Peyer's patch (tissue), 4 donors: ENCODE data around the gene RAB3GAP1.

Experiments used
- CTCF ChIP-seq, 6 experiments: fragments of 450-650 bp in 4 of 6; fragments of 200-600 bp in 2 of 6; sonication (generic) in 1 of 6; IDR thresholded peaks; one replicate each; pipeline ENCODE4 v1.5.1; 2017 to 2019; ENCODE audit warnings: antibody characterized with exemption in 6 of 6, mild to moderate bottlenecking in 3 of 6, moderate library complexity in 1 of 6
- POLR2A ChIP-seq, 2 donors: fragments of 450-650 bp; IDR thresholded peaks; one replicate each; pipeline ENCODE4 v1.5.1; 2017; ENCODE audit warnings: antibody characterized with exemption in 2 of 2, mild to moderate bottlenecking in 2 of 2, moderate library complexity in 2 of 2

- no peak for TF ChIP-seq CTCF (IDR thresholded peaks at IDR 0.05)
- no peak for TF ChIP-seq POLR2A (IDR thresholded peaks at IDR 0.05)
These were observed 43.5 kb downstream of the RAB3GAP1 start for GRCh38 chr2:135095591-135095990.
